ENCODE measurements around the gene RAB37. TPM values are rescaled to one million over a fixed set of nuclear protein-coding genes. Genes with fewer than 3 reads are reported as not detected.

RAB37 gene
- total RNA-seq, 4 donors from 2014 or later: 1.2 to 5.1 (median 2.0) TPM

- ATAC-seq: peak; percentile 29
- TF ChIP-seq EP300 (IDR thresholded peaks at IDR 0.05) (no peak), POLR2AphosphoS5 (IDR thresholded peaks at IDR 0.05) (no peak), POLR2A (IDR thresholded peaks at IDR 0.05) (no peak), CTCF (IDR thresholded peaks at IDR 0.05) (no peak)
- Histone ChIP-seq H3K27me3 (no peaks in the 10 kb centered on the region), H3K9me3 (no peaks in the 10 kb centered on the region), H3K4me1 (peaks cover 3 to 21% (median 10%) of the 10 kb centered on the region in 3 donors), H3K4me3 (no peak overlapping the region), H3K36me3 (peaks cover 0 to 41% of the 10 kb centered on the region in 2 donors), H3K27ac (peak overlapping the region in 2 of 4 donors; percentile 41 to 43)
- 78 to 84% methylated on average over 6 to 9 of the region's 11 CpGs for WGBS, 2 donors (ENCODE audit: low coverage in 1 of 2)
These were observed 42.9 kb downstream of the RAB37 start for GRCh38 chr17:74779948-74780400.

GRCh38 chr17:74780443-74781238, 43.6 kb downstream of the RAB37 start:
- ATAC-seq: no peak
- no peak for TF ChIP-seq EP300 (IDR thresholded peaks at IDR 0.05)
- TF ChIP-seq CTCF (IDR thresholded peaks at IDR 0.05): peak in 1 of 4 experiments; percentile 3
- peaks cover 0 to 48% of the 10 kb centered on the region in 2 donors for H3K36me3 ChIP-seq
- peaks cover 3 to 15% (median 5%) of the 10 kb centered on the region in 3 donors for H3K4me1 ChIP-seq
- H3K4me3 ChIP-seq: no peak overlapping the region
- 65 to 93% methylated on average over 2 to 5 of the region's 7 CpGs for WGBS, 2 donors (ENCODE audit: low coverage in 1 of 2)
- no peaks in the 10 kb centered on the region for H3K9me3 ChIP-seq
- H3K27ac ChIP-seq: no peak overlapping the region
- H3K27me3 ChIP-seq: no peaks in the 10 kb centered on the region

GRCh38 chr17:74782571-74782970, 45.5 kb downstream of the RAB37 start:
- peaks cover 0 to 2% (median 0%) of the 10 kb centered on the region in 3 donors for H3K4me1 ChIP-seq
- ATAC-seq: no peak
- TF ChIP-seq CTCF (IDR thresholded peaks at IDR 0.05) (no peak), EP300 (IDR thresholded peaks at IDR 0.05) (no peak), POLR2AphosphoS5 (IDR thresholded peaks at IDR 0.05) (no peak), POLR2A (IDR thresholded peaks at IDR 0.05) (no peak)
- H3K4me3 ChIP-seq: no peak overlapping the region
- H3K9me3 ChIP-seq: no peaks in the 10 kb centered on the region
- peaks cover 0 to 58% of the 10 kb centered on the region in 2 donors for H3K36me3 ChIP-seq
- no peaks in the 10 kb centered on the region for H3K27me3 ChIP-seq
- H3K27ac ChIP-seq: no peak overlapping the region
- WGBS, 2 donors (ENCODE audit: low coverage in 1 of 2): 82 to 100% methylated on average over 2 to 3 of the region's 5 CpGs

- WGBS, 2 donors (ENCODE audit: low coverage in 1 of 2): 73 to 80% methylated on average over 4 to 5 of the region's 5 CpGs
- Histone ChIP-seq H3K4me3 (no peak overlapping the region), H3K27ac (no peak overlapping the region), H3K4me1 (no peaks in the 10 kb centered on the region), H3K36me3 (peaks cover 0 to 69% of the 10 kb centered on the region in 2 donors), H3K27me3 (no peaks in the 10 kb centered on the region), H3K9me3 (no peaks in the 10 kb centered on the region)
- TF ChIP-seq POLR2A (IDR thresholded peaks at IDR 0.05) (no peak), EP300 (IDR thresholded peaks at IDR 0.05) (no peak), CTCF (IDR thresholded peaks at IDR 0.05) (no peak), POLR2AphosphoS5 (IDR thresholded peaks at IDR 0.05) (no peak)
- ATAC-seq: no peak
These were observed 47.2 kb downstream of the RAB37 start for GRCh38 chr17:74784125-74784810.
